HG02798 (cell line): ENCODE measurements around the gene FKTN.
"Not testable (repeated sequence)": the region's sequence is repeated elsewhere in the genome, so short reads cannot be mapped to it uniquely, and the experiment has no call there.

Experiments
- ATAC-seq: cut with Tn5 transposase; IDR thresholded peaks from one replicate; pipeline ENCODE4 v1.9.1; 2021; ENCODE audit warnings: mild to moderate bottlenecking; ENCODE audit not compliant: unreplicated experiment, poor library complexity

The FKTN gene

GRCh38 chr9:105557804-105558610 is at the start of gene FKTN:
TSS of gene FKTN (plus strand) at chr9:105558131. CDS start at chr9:105575033, 16,902 bp downstream.
- peak; percentile 97 for ATAC-seq

GRCh38 chr9:105508530-105508929 is 49.4 kb upstream of the FKTN start:
- ATAC-seq = no peak

- peak; percentile 81 for ATAC-seq
Observed at GRCh38 chr9:105510024-105510423, 47.9 kb upstream of the FKTN start.

- no peak for ATAC-seq
Observed at GRCh38 chr9:105511446-105511845, 46.5 kb upstream of the FKTN start.

GRCh38 chr9:105515811-105516413 is 42.0 kb upstream of the FKTN start:
- ATAC-seq = no peak

- ATAC-seq = peak; percentile 76
Observed at GRCh38 chr9:105519710-105520369, 38.1 kb upstream of the FKTN start.

- ATAC-seq = not testable (repeated sequence)
Observed at GRCh38 chr9:105520992-105521391, 36.9 kb upstream of the FKTN start.

GRCh38 chr9:105522618-105523385 is 35.1 kb upstream of the FKTN start:
- ATAC-seq = peak; percentile 76

- no peak for ATAC-seq
Observed at GRCh38 chr9:105531530-105531929, 26.4 kb upstream of the FKTN start.

GRCh38 chr9:105535920-105536668 is 21.8 kb upstream of the FKTN start:
- peak; percentile 71 for ATAC-seq

- no peak for ATAC-seq
Observed at GRCh38 chr9:105539452-105539851, 18.5 kb upstream of the FKTN start.

GRCh38 chr9:105541838-105542237 is 16.1 kb upstream of the FKTN start:
- peak; percentile 96 for ATAC-seq

GRCh38 chr9:105554042-105554441 is 3.9 kb upstream of the FKTN start:
- no peak for ATAC-seq

GRCh38 chr9:105572455-105572854 is 14.5 kb downstream of the FKTN start:
- no peak for ATAC-seq

- ATAC-seq = not testable (repeated sequence)
Observed at GRCh38 chr9:105579952-105580351, 22.0 kb downstream of the FKTN start.

- not testable (repeated sequence) for ATAC-seq
Observed at GRCh38 chr9:105581550-105581949, 23.6 kb downstream of the FKTN start.

- no peak for ATAC-seq
Observed at GRCh38 chr9:105593145-105593544, 35.2 kb downstream of the FKTN start.

GRCh38 chr9:105608721-105609598 is 51.0 kb downstream of the FKTN start:
- peak; percentile 84 for ATAC-seq

- no peak for ATAC-seq
Observed at GRCh38 chr9:105621001-105621400, 63.1 kb downstream of the FKTN start.
